GM12878 (cell line): ENCODE measurements around the gene RABL3.

Experiments
- CEBPZ ChIP-seq: fragments of 150-350 bp; IDR thresholded peaks from 2 replicates; pipeline ENCODE4 v1.6.1; 2016; ENCODE audit warnings: low read depth, low read length
- CHD4 ChIP-seq: fragments of 200-600 bp; sonication (generic); IDR thresholded peaks from 2 replicates; pipeline ENCODE4 v1.6.1; 2016; ENCODE audit warnings: mild to moderate bottlenecking
- CTCF ChIP-seq, 3 experiments: IDR thresholded peaks in 2 of 3; conservative IDR thresholded peaks in 1 of 3; 2 replicates each; pipeline ENCODE4 v1.5.1; 2011; ENCODE audit warnings: low read depth in 3 of 3, low read length in 3 of 3, mild to moderate bottlenecking in 3 of 3, control low read depth in 2 of 3, moderate library complexity in 2 of 3, inconsistent platforms in 1 of 3, mixed read lengths in 1 of 3; ENCODE audit not compliant: control insufficient read depth in 2 of 3, insufficient read depth in 1 of 3; ENCODE audit errors: extremely low read depth in 1 of 3
- EZH2 ChIP-seq: IDR thresholded peaks from 2 replicates; pipeline ENCODE4 v1.6.1; 2012; ENCODE audit warnings: low read depth, mild to moderate bottlenecking, control low read depth, inconsistent platforms, low read length, borderline replicate concordance; ENCODE audit not compliant: control insufficient read depth
- FOXM1 ChIP-seq: IDR thresholded peaks from 2 replicates; pipeline ENCODE4 v1.6.1; 2012; ENCODE audit warnings: low read depth, mild to moderate bottlenecking, inconsistent platforms, low read length, moderate library complexity
- MTA3 ChIP-seq: IDR thresholded peaks from 2 replicates; pipeline ENCODE4 v1.6.1; 2012; ENCODE audit warnings: low read length, inconsistent platforms, borderline replicate concordance
- PBX3 ChIP-seq: IDR thresholded peaks from 2 replicates; pipeline ENCODE4 v1.6.1; 2011; ENCODE audit warnings: mild to moderate bottlenecking, low read depth, low read length, moderate library complexity; ENCODE audit not compliant: insufficient replicate concordance
- PKNOX1 ChIP-seq: fragments of 450-650 bp; IDR thresholded peaks from 2 replicates; pipeline ENCODE4 v1.6.1; 2016; ENCODE audit warnings: mild to moderate bottlenecking
- POLR2AphosphoS5 ChIP-seq: IDR thresholded peaks from 2 replicates; pipeline ENCODE4 v1.6.1; 2011; ENCODE audit warnings: mild to moderate bottlenecking, low read length, inconsistent platforms
- RAD21 ChIP-seq: IDR thresholded peaks from 2 replicates; pipeline ENCODE4 v1.6.1; 2011; ENCODE audit warnings: mild to moderate bottlenecking, low read depth, low read length, moderate library complexity; ENCODE audit not compliant: insufficient read depth
- TCF12 ChIP-seq: IDR thresholded peaks from 2 replicates; pipeline ENCODE4 v1.6.1; 2011; ENCODE audit warnings: low read depth, mild to moderate bottlenecking, low read length
- USF2 ChIP-seq: IDR thresholded peaks from 2 replicates; pipeline ENCODE4 v1.6.1; 2011; ENCODE audit warnings: low read depth, low read length, improper control_type of control experiment, borderline replicate concordance
- ZNF274 ChIP-seq: IDR thresholded peaks from one replicate; pipeline ENCODE4 v1.8.0; 2011; ENCODE audit not compliant: insufficient read length, insufficient read depth
- ZSCAN29 ChIP-seq: fragments of 450-650 bp; IDR thresholded peaks from 2 replicates; pipeline ENCODE4 v1.6.1; 2017; ENCODE audit warnings: mild to moderate bottlenecking, moderate library complexity

- TF ChIP-seq CEBPZ (no peak), CHD4 (no peak), FOXM1 (no peak), RAD21 (no peak), ZNF274 (no peak), MTA3 (no peak), EZH2 (no peak), ZSCAN29 (no peak), CTCF (IDR thresholded peaks at IDR 0.05 in 2 of 3, conservative IDR thresholded peaks at IDR 0.05 in 1 of 3; ENCODE audit: control insufficient read depth in 2 of 3, extremely low read depth in 1 of 3, insufficient read depth in 1 of 3, low read depth in 3 of 3, low read length in 3 of 3) (no peak), PKNOX1 (no peak), POLR2AphosphoS5 (no peak), USF2 (no peak), PBX3 (no peak), TCF12 (no peak)
These were observed 43.0 kb downstream of the RABL3 start for GRCh38 chr3:120699333-120699732.
